Hepatocyte (in vitro differentiated cells): ENCODE data around the gene UBE2G1.

ENCODE experiments used
- CTCF ChIP-seq: fragments of 200-600 bp; sonication (generic); IDR thresholded peaks from 2 replicates; pipeline ENCODE4 v1.5.1; 2016; ENCODE audit warnings: antibody characterized with exemption, mild to moderate bottlenecking; ENCODE audit not compliant: poor library complexity
- EZH2 ChIP-seq: fragments of 200-600 bp; sonication (generic); IDR thresholded peaks from 2 replicates; pipeline ENCODE4 v1.6.1; 2016; ENCODE audit warnings: antibody characterized with exemption, mild to moderate bottlenecking, borderline replicate concordance

- TF ChIP-seq CTCF, result no peak
- no peak for TF ChIP-seq EZH2
Measured at GRCh38 chr17:4262703-4263102, 103.8 kb downstream of the UBE2G1 start.
